A549 treated with AZD9567 at 1 μM for 4 hours (cell line): ENCODE data around the gene DIPK1C. TPM values are rescaled to one million over a fixed set of nuclear protein-coding genes. Genes with fewer than 3 reads are reported as not detected.

Source experiments
- total RNA-seq: library from RNA; stranded (reverse); fragments of 200-300 nt; extraction: Qiagen RNA extraction; gene quantifications from 5 replicates; pipeline ENCODE4 v1.2.3, GENCODE V29; 2022; ENCODE audit not compliant: insufficient read depth

Gene DIPK1C
- total RNA-seq, result not detected in 5 replicates

GRCh38 chr18:74457043-74457724 lies at the start of gene DIPK1C:
Gene DIPK1C, minus strand, starts transcription at chr18:74457308. Its CDS starts 49 bp downstream, at chr18:74457259.

GRCh38 chr18:74495581-74496507 lies 38.7 kb upstream of the DIPK1C start, which contains the start of gene CNDP2:
Gene CNDP2, plus strand, starts transcription at chr18:74496363. Its CDS starts 3,611 bp downstream, at chr18:74499974.

Other genes with a start within 250 kb of the DIPK1C start
- 85.5 to 128 TPM (median 121 TPM) in 5 replicates for gene CYB5A, start 165.3 kb downstream of the DIPK1C start, total RNA-seq
- gene C18orf63, start 141.5 kb downstream of the DIPK1C start, total RNA-seq, result not detected in 5 replicates
- gene CNDP2, start 39.1 kb upstream of the DIPK1C start, total RNA-seq, result 79.5 to 98.5 TPM (median 80.8 TPM) in 5 replicates
- 0.03 TPM in 1 of 5 replicates, not detected in the others for gene CNDP1, start 77.2 kb upstream of the DIPK1C start, total RNA-seq
- 2.3 to 3.2 TPM (median 2.5 TPM) in 5 replicates for gene ZNF407, start 140.6 kb upstream of the DIPK1C start, total RNA-seq